Neuronal stem cell (in vitro differentiated cells): ENCODE results near the gene ORAI3.

ENCODE experiments used
- DNase-seq: peaks from one replicate; pipeline ENCODE4 v3.0.0-alpha.2; 2013; ENCODE audit warnings: low spot score
- H2AFZ ChIP-seq: one replicate; pipeline ENCODE4 v1.6.1; 2013; ENCODE audit warnings: mild to moderate bottlenecking, low read length, inconsistent platforms
- H2AK5ac ChIP-seq: 2 replicates; pipeline ENCODE4 v1.6.1; 2013; ENCODE audit warnings: low read depth, mild to moderate bottlenecking, inconsistent platforms, low read length, moderate library complexity, mixed read lengths
- H2BK120ac ChIP-seq: 2 replicates; pipeline ENCODE4 v1.6.1; 2013; ENCODE audit warnings: low read depth, mild to moderate bottlenecking, inconsistent platforms, low read length, moderate library complexity, mixed read lengths
- H2BK12ac ChIP-seq: one replicate; pipeline ENCODE4 v1.6.1; 2013; ENCODE audit warnings: low read length, inconsistent platforms
- H2BK15ac ChIP-seq: 2 replicates; pipeline ENCODE4 v1.6.1; 2013; ENCODE audit warnings: mild to moderate bottlenecking, low read length, inconsistent platforms, mixed read lengths
- H2BK5ac ChIP-seq: one replicate; pipeline ENCODE4 v1.6.1; 2013; ENCODE audit warnings: inconsistent platforms, mild to moderate bottlenecking, low read length, moderate library complexity
- H3K14ac ChIP-seq: one replicate; pipeline ENCODE4 v1.6.1; 2013; ENCODE audit warnings: low read length, inconsistent platforms
- H3K18ac ChIP-seq: 2 replicates; pipeline ENCODE4 v1.6.1; 2013; ENCODE audit warnings: low read length, inconsistent platforms
- H3K23ac ChIP-seq: 2 replicates; pipeline ENCODE4 v1.6.1; 2013; ENCODE audit warnings: low read depth, mild to moderate bottlenecking, mixed read lengths, low read length, inconsistent platforms; ENCODE audit not compliant: poor library complexity
- H3K27ac ChIP-seq: replicated peaks from 3 replicates; pipeline ENCODE4 v1.5.1; 2013; ENCODE audit warnings: low read length, inconsistent platforms
- H3K27me3 ChIP-seq, 3 experiments: 2 replicates each; pipeline ENCODE4 v1.6.1; 2013; ENCODE audit warnings: low read length in 3 of 3, mild to moderate bottlenecking in 2 of 3, inconsistent platforms in 1 of 3, low read depth in 1 of 3, mixed read lengths in 1 of 3, moderate library complexity in 1 of 3; ENCODE audit not compliant: control insufficient read depth in 3 of 3, insufficient read depth in 3 of 3
- H3K36me3 ChIP-seq, 2 donors: replicated peaks in 1 of 2; 2 replicates each; pipeline ENCODE4 v1.6.1; 2013; ENCODE audit warnings: low read length in 2 of 2; ENCODE audit not compliant: control insufficient read depth in 2 of 2, insufficient read depth in 2 of 2
- H3K4ac ChIP-seq: 2 replicates; pipeline ENCODE4 v1.6.1; 2013; ENCODE audit warnings: inconsistent platforms, mild to moderate bottlenecking, low read length, moderate library complexity
- H3K4me1 ChIP-seq, 2 donors: 1 replicate in 1 of 2; 2 replicates in 1 of 2; pipeline ENCODE4 v1.6.1; 2013; ENCODE audit warnings: low read length in 2 of 2, low read depth in 1 of 2; ENCODE audit not compliant: control insufficient read depth in 2 of 2, insufficient read depth in 1 of 2
- H3K4me2 ChIP-seq: one replicate; pipeline ENCODE4 v1.6.1; 2013; ENCODE audit warnings: mild to moderate bottlenecking, low read length, inconsistent platforms; ENCODE audit not compliant: insufficient read depth, poor library complexity, severe bottlenecking
- H3K4me3 ChIP-seq, 2 donors: 2 replicates each; pipeline ENCODE4 v1.5.1; 2013; ENCODE audit warnings: low read length in 2 of 2, mild to moderate bottlenecking in 2 of 2, inconsistent platforms in 1 of 2, moderate library complexity in 1 of 2
- H3K79me1 ChIP-seq: one replicate; pipeline ENCODE4 v1.6.1; 2013; ENCODE audit warnings: low read depth, mild to moderate bottlenecking, inconsistent platforms, low read length, moderate library complexity
- H3K9ac ChIP-seq: one replicate; pipeline ENCODE4 v1.6.1; 2013; ENCODE audit warnings: mild to moderate bottlenecking, low read depth, low read length, inconsistent platforms; ENCODE audit not compliant: poor library complexity
- H3K9me3 ChIP-seq, 2 donors: replicated peaks in 1 of 2; 2 replicates each; pipeline versions ENCODE3 to v1.6.1; 2013; ENCODE audit warnings: low read length in 2 of 2, mild to moderate bottlenecking in 2 of 2, inconsistent platforms in 1 of 2, low read depth in 1 of 2, mixed read lengths in 1 of 2, moderate library complexity in 1 of 2; ENCODE audit not compliant: control insufficient read depth in 2 of 2, insufficient read depth in 1 of 2
- H4K8ac ChIP-seq: one replicate; pipeline ENCODE4 v1.6.1; 2013; ENCODE audit warnings: low read depth, mild to moderate bottlenecking, inconsistent platforms, low read length, moderate library complexity
- H4K91ac ChIP-seq: one replicate; pipeline ENCODE4 v1.6.1; 2013; ENCODE audit warnings: low read length, low read depth, mild to moderate bottlenecking, inconsistent platforms; ENCODE audit not compliant: poor library complexity
- WGBS, 2 donors: extraction: QIAGEN DNeasy Blood & Tissue Kit; methylation state at CpG; one replicate each; pipeline ENCODE4 v1.1.7; 2013; ENCODE audit warnings: missing lambda C conversion rate in 2 of 2, mixed read lengths in 1 of 2; ENCODE audit not compliant: insufficient read length in 2 of 2, insufficient replicate concordance in 1 of 2; ENCODE audit errors: extremely low coverage in 2 of 2; 5-methylcytosine and 5-hydroxymethylcytosine counted together

The ORAI3 gene

DNA sequence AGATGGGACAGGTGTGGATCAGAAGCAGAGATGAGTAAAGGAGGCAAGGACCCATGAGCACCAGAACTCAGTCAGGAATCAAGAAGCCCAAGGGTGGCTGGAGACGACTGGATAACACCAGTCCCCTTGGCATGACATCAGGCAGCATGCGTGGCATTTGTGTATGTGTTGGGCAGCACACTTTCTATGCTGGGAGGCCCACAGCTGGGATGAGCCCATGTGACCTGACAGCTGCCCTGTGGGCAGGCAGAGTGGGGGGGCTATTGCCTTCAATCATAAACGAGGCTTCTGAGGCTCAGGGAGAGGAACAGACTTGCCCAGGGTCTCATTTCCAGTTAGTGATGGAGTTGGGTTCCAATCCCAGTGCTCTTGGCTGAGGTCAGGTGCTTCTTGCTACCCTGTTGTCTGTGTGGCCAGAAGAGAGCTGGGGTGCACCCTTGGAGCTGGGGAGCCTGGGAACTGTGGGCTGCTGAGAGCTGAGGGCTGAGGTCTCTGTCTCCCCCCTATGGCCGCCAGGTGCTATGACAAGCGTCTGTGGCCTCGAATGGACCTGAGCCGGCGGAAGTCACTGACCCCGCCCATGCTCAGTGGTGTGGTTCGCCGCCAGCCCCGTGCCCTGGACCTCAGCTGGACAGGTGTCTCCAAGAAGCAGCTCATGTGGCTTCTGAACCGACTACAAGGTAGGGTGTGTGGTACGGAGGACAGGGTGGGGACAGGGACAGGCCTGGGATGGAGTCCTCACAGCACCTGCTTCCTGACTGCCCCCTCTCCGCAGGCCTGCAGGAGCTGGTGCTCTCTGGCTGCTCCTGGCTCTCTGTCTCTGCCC, 7.1 kb upstream of the ORAI3 start:
- Histone ChIP-seq H3K27me3 (no peaks in the 10 kb centered on the region), H2BK12ac (peak overlapping the region; percentile 28), H3K27ac (no peak overlapping the region), H3K4ac (no peak overlapping the region), H3K79me1 (peaks cover 5% of the 10 kb centered on the region), H3K18ac (peak overlapping the region; percentile 91), H2AFZ (no peak overlapping the region), H2AK5ac (peak overlapping the region; percentile 30), H3K23ac (peak overlapping the region; percentile 9), H4K8ac (no peak overlapping the region), H3K4me2 (no peak overlapping the region), H4K91ac (no peak overlapping the region), H3K4me1 (peaks cover under 1 to 5% of the 10 kb centered on the region in 2 donors), H3K36me3 (peaks cover 44 to 80% of the 10 kb centered on the region in 2 donors), H3K14ac (no peak overlapping the region), H2BK120ac (no peak overlapping the region), H3K9me3 (no peaks in the 10 kb centered on the region), H2BK15ac (no peak overlapping the region), H3K4me3 (no peak overlapping the region), H2BK5ac (no peak overlapping the region), H3K9ac (peak overlapping the region; percentile 53)
- no CpG with 5 or more reads among the region's 15 CpGs for WGBS, 2 donors
- peak; percentile 56 for DNase-seq

DNA sequence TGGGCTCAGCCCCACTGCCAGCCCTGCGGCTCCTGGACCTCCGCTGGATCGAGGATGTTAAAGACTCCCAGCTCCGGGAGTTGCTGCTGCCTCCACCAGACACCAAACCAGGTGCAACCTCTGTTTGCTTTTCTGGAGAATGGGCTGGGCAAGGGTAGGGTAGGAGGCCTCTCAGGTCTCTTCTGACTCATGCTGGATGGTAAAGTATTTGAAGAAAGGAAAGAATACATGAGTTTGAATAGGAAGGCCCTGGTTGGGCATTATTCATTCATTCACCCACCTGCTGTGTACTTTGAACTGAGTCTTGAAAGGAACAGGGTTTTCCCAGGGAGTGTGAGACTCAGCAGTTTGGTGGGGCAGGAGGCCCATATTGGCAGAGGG, 6.5 kb upstream of the ORAI3 start:
- H2BK120ac ChIP-seq: no peak overlapping the region
- H3K9me3 ChIP-seq: no peaks in the 10 kb centered on the region
- H3K27me3 ChIP-seq: no peaks in the 10 kb centered on the region
- H2AK5ac ChIP-seq: peak overlapping the region; percentile 30
- no peak for DNase-seq
- no peak overlapping the region for H4K91ac ChIP-seq
- no peak overlapping the region for H3K9ac ChIP-seq
- no peak overlapping the region for H3K27ac ChIP-seq
- no peak overlapping the region for H3K4me2 ChIP-seq
- H3K36me3 ChIP-seq: peaks cover 40 to 78% of the 10 kb centered on the region in 2 donors
- H3K4me3 ChIP-seq: no peak overlapping the region
- no CpG with 5 or more reads among the region's 4 CpGs for WGBS, 2 donors
- H3K79me1 ChIP-seq: peaks cover 7% of the 10 kb centered on the region
- H2AFZ ChIP-seq: no peak overlapping the region
- no peak overlapping the region for H2BK5ac ChIP-seq
- H3K14ac ChIP-seq: no peak overlapping the region
- no peak overlapping the region for H3K4ac ChIP-seq
- H3K4me1 ChIP-seq: peaks cover 7 to 11% of the 10 kb centered on the region in 2 donors
- H2BK15ac ChIP-seq: no peak overlapping the region
- no peak overlapping the region for H3K23ac ChIP-seq
- H2BK12ac ChIP-seq: peak overlapping the region; percentile 28
- no peak overlapping the region for H4K8ac ChIP-seq
- H3K18ac ChIP-seq: peak overlapping the region; percentile 91

DNA sequence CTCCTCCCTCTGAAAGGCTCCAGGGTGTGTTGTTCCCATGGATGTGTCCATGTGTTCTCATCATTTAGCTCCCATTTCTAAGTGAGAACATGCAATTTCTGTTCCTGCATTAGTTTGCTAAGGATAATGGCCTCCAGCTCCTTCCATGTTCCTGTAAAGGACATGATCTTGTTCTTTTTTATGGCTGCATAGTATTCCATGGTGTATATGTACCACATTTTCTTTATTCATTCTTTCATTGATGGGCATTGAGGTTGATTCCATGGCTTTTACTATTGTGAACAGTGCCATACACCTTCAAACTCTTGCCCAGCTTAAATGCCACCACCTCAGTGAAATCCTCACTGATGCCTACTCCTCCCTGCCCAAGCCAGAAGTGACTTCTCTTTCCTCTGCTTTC, 4.5 kb upstream of the ORAI3 start:
- no peak overlapping the region for H3K4ac ChIP-seq
- H3K18ac ChIP-seq: no peak overlapping the region
- H3K9ac ChIP-seq: no peak overlapping the region
- no peak overlapping the region for H2BK5ac ChIP-seq
- H3K4me2 ChIP-seq: no peak overlapping the region
- H2AK5ac ChIP-seq: no peak overlapping the region
- DNase-seq: no peak
- H3K4me1 ChIP-seq: peaks cover 10 to 12% of the 10 kb centered on the region in 2 donors
- no peak overlapping the region for H4K91ac ChIP-seq
- no peaks in the 10 kb centered on the region for H3K9me3 ChIP-seq
- no peaks in the 10 kb centered on the region for H3K27me3 ChIP-seq
- H4K8ac ChIP-seq: no peak overlapping the region
- H2AFZ ChIP-seq: no peak overlapping the region
- no peak overlapping the region for H2BK120ac ChIP-seq
- no peak overlapping the region for H3K23ac ChIP-seq
- H3K79me1 ChIP-seq: peaks cover 10% of the 10 kb centered on the region
- peaks cover 33 to 68% of the 10 kb centered on the region in 2 donors for H3K36me3 ChIP-seq
- H2BK12ac ChIP-seq: no peak overlapping the region
- H3K14ac ChIP-seq: no peak overlapping the region
- no peak overlapping the region for H3K4me3 ChIP-seq
- no peak overlapping the region for H3K27ac ChIP-seq
- no peak overlapping the region for H2BK15ac ChIP-seq

DNA sequence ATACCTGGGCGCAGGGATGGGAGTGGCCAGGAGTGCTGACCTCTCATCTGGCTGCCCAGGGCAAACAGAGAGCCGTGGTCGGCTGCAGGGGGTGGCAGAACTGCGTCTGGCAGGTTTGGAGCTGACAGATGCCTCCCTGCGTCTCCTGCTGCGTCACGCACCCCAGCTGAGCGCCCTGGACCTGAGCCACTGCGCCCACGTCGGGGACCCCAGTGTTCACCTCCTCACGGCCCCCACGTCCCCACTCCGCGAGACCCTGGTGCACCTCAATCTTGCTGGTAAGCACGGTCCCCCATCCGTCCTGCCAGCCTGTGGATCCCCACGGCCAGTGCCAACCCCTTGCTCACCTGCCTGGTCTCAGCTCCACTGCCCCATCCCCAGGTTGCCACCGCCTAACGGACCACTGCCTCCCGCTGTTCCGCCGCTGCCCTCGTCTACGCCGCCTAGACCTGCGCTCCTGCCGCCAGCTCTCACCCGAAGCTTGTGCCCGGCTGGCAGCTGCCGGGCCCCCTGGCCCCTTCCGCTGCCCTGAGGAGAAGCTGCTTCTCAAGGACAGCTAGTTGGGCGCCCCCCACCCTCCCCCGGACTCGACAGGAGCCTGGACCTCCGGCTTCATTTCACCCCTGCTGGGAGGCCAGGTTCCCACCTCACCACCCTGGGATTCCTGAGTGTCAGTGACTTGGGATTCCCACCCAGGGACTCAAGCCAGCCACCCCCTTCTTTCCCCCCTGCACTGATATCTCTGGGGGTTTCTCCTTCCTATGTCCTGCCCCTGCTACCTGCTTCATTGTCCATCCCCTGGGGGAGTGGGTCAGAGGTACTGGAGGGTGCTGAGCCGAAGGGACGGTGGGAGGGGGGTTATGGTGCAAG, 2.0 kb upstream of the ORAI3 start:
- Histone ChIP-seq H3K36me3 (peaks cover 30 to 46% of the 10 kb centered on the region in 2 donors), H3K18ac (peak overlapping the region; percentile 95), H3K23ac (peak overlapping the region; percentile 11), H3K27ac (peak overlapping the region; percentile 73), H4K8ac (no peak overlapping the region), H2BK12ac (peak overlapping the region; percentile 99), H2BK120ac (peak overlapping the region; percentile 76), H3K4ac (peak overlapping the region; percentile 5), H3K9ac (peak overlapping the region; percentile 88), H3K4me2 (peak overlapping the region; percentile 43), H4K91ac (no peak overlapping the region), H3K27me3 (no peaks in the 10 kb centered on the region), H2BK15ac (peak overlapping the region; percentile 100), H3K79me1 (peaks cover 18% of the 10 kb centered on the region), H2AFZ (no peak overlapping the region), H2BK5ac (peak overlapping the region; percentile 99), H3K4me1 (peaks cover 19 to 23% of the 10 kb centered on the region in 2 donors), H3K4me3 (no peak overlapping the region), H3K14ac (peak overlapping the region; percentile 96), H3K9me3 (no peaks in the 10 kb centered on the region), H2AK5ac (peak overlapping the region; percentile 99)
- WGBS, 2 donors: no CpG with 5 or more reads among the region's 38 CpGs
- no peak for DNase-seq
